Liver (tissue), 9 donors: ENCODE data around the gene ANKMY2. TPM values are rescaled to one million over a fixed set of nuclear protein-coding genes. Genes with fewer than 3 reads are reported as not detected.

Experiments
- DNase-seq: peaks from one replicate; pipeline ENCODE4 v3.0.0-alpha.2; 2017; ENCODE audit warnings: low spot score
- H3K27ac ChIP-seq, 2 donors: one replicate each; pipeline ENCODE4 v1.7.0; 2013; ENCODE audit warnings: inconsistent platforms in 2 of 2, low read length in 2 of 2, control low read depth in 1 of 2, low read depth in 1 of 2, mild to moderate bottlenecking in 1 of 2
- H3K27me3 ChIP-seq, 4 donors: one replicate each; pipeline versions ENCODE4 v1.6.1 to v1.7.0; 2013; ENCODE audit warnings: low read length in 3 of 4, inconsistent platforms in 1 of 4, mild to moderate bottlenecking in 1 of 4, moderate library complexity in 1 of 4; ENCODE audit not compliant: control insufficient read depth in 4 of 4, insufficient read depth in 4 of 4
- H3K36me3 ChIP-seq, 4 donors: one replicate each; pipeline versions ENCODE4 v1.6.1 to v1.7.0; 2013; ENCODE audit warnings: low read length in 3 of 4, mild to moderate bottlenecking in 3 of 4, low read depth in 1 of 4, moderate library complexity in 1 of 4; ENCODE audit not compliant: control insufficient read depth in 4 of 4, insufficient read depth in 3 of 4
- H3K4me1 ChIP-seq, 4 donors: one replicate each; pipeline versions ENCODE4 v1.6.1 to v1.7.0; 2013; ENCODE audit warnings: low read length in 3 of 4, mild to moderate bottlenecking in 3 of 4, moderate library complexity in 1 of 4; ENCODE audit not compliant: control insufficient read depth in 4 of 4, insufficient read depth in 4 of 4
- H3K4me3 ChIP-seq, 3 donors: one replicate each; pipeline versions ENCODE4 v1.6.1 to v1.7.0; 2013; ENCODE audit warnings: low read length in 3 of 3, control low read depth in 1 of 3, low read depth in 1 of 3, mild to moderate bottlenecking in 1 of 3
- H3K9ac ChIP-seq, 2 donors: one replicate each; pipeline ENCODE4 v1.7.0; 2013; ENCODE audit warnings: low read length in 2 of 2, mild to moderate bottlenecking in 2 of 2, moderate library complexity in 2 of 2, control low read depth in 1 of 2, low read depth in 1 of 2
- H3K9me3 ChIP-seq, 4 donors: one replicate each; pipeline versions ENCODE4 v1.6.1 to v1.7.0; 2013; ENCODE audit warnings: low read length in 3 of 4; ENCODE audit not compliant: control insufficient read depth in 4 of 4
- ATF3 ChIP-seq: IDR thresholded peaks from 2 replicates; pipeline ENCODE4 v1.6.1; 2016; ENCODE audit warnings: antibody characterized with exemption
- EGR1 ChIP-seq, 2 donors: IDR thresholded peaks; 2 replicates each; pipeline ENCODE4 v1.6.1; 2016 to 2018; ENCODE audit warnings: antibody characterized with exemption in 2 of 2, low read depth in 2 of 2
- FOXA2 ChIP-seq: IDR thresholded peaks from 2 replicates; pipeline ENCODE4 v1.6.1; 2016; ENCODE audit warnings: antibody characterized with exemption
- HNF4G ChIP-seq: IDR thresholded peaks from 2 replicates; pipeline ENCODE4 v1.6.1; 2016; ENCODE audit warnings: antibody characterized with exemption
- JUND ChIP-seq, 2 donors: IDR thresholded peaks; 2 replicates each; pipeline ENCODE4 v1.6.1; 2016; ENCODE audit warnings: antibody characterized with exemption in 2 of 2
- MAX ChIP-seq: IDR thresholded peaks from 2 replicates; pipeline ENCODE4 v1.6.1; 2016; ENCODE audit warnings: antibody characterized with exemption
- NR2F2 ChIP-seq: IDR thresholded peaks from 2 replicates; pipeline ENCODE4 v1.6.1; 2016; ENCODE audit warnings: antibody characterized with exemption
- RAD21 ChIP-seq, 2 donors: IDR thresholded peaks; 2 replicates each; pipeline ENCODE4 v1.6.1; 2016; ENCODE audit warnings: antibody characterized with exemption in 2 of 2, mild to moderate bottlenecking in 2 of 2
- SP1 ChIP-seq: IDR thresholded peaks from 2 replicates; pipeline ENCODE4 v1.6.1; 2018; ENCODE audit warnings: antibody characterized with exemption, mild to moderate bottlenecking
- TAF1 ChIP-seq: conservative IDR thresholded peaks from 2 replicates; pipeline ENCODE4 v1.6.1; 2016; ENCODE audit warnings: antibody characterized with exemption, mild to moderate bottlenecking
- YY1 ChIP-seq: IDR thresholded peaks from 2 replicates; pipeline ENCODE4 v1.6.1; 2016; ENCODE audit warnings: antibody characterized with exemption, mild to moderate bottlenecking
- WGBS: extraction: QIAGEN DNeasy Blood & Tissue Kit; methylation state at CpG from one replicate; pipeline ENCODE4 v1.1.7; 2013; 5-methylcytosine and 5-hydroxymethylcytosine counted together
- polyA plus RNA-seq, 2 donors: library from polyadenylated mRNA; stranded (reverse) in 1 of 2; unstranded in 1 of 2; fragments of 200-250 nt in 1 of 2; fragments of >200 nt in 1 of 2; fragmentation: Nextera tagmentation in 1 of 2; extraction: Ambion mirVana in 1 of 2; gene quantifications; one replicate each; pipeline versions ENCODE4 v1.2.1 to v1.2.3, GENCODE V29; 2013 to 2015
- total RNA-seq, 2 donors: library from RNA; depleted of rRNA; stranded (reverse); fragments of >200 nt; gene quantifications; one replicate each; pipeline ENCODE4 v1.2.3, GENCODE V29; 2014
- TF ChIP-seq, protein P1 (sequence below): IDR thresholded peaks from 2 replicates; pipeline ENCODE4 v1.6.1; 2016; ENCODE audit warnings: antibody characterized with exemption, mild to moderate bottlenecking
- TF ChIP-seq, protein P2 (sequence below): IDR thresholded peaks from 2 replicates; pipeline ENCODE4 v1.6.1; 2016; ENCODE audit warnings: antibody characterized with exemption
- donor health status: healthy.
- donor health status: healthy.
- donor health status: healthy.
- donor health status: healthy.
- donor health status: healthy.

ANKMY2 gene
- total and polyA plus RNA-seq, 4 donors, result 2.7 to 11.4 (median 5.4) TPM

DNA sequence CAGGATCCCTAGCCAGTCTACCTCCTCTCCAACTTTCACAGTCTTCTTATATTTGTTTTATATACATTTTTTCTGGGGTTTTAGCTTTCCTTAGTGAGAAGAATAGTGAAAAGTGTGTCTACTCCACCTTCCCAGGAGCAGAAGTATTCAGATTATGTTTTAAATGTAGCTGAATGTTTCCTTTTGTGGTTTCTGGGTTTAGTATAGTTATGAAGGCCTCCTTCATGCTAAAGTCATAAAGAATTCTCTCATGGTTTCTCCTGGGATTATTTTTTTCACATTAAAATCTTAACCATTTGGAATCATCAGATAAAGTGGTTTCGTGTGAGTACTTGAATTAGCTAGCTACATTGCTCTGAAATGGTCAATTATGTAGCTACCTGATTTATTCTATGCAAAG is 50.9 kb downstream of the ANKMY2 start:
- TF ChIP-seq TAF1, result no peak
- no peak for TF ChIP-seq NR2F2
- no peak for TF ChIP-seq SP1
- TF ChIP-seq YY1, result no peak
- TF ChIP-seq, protein P1, sequence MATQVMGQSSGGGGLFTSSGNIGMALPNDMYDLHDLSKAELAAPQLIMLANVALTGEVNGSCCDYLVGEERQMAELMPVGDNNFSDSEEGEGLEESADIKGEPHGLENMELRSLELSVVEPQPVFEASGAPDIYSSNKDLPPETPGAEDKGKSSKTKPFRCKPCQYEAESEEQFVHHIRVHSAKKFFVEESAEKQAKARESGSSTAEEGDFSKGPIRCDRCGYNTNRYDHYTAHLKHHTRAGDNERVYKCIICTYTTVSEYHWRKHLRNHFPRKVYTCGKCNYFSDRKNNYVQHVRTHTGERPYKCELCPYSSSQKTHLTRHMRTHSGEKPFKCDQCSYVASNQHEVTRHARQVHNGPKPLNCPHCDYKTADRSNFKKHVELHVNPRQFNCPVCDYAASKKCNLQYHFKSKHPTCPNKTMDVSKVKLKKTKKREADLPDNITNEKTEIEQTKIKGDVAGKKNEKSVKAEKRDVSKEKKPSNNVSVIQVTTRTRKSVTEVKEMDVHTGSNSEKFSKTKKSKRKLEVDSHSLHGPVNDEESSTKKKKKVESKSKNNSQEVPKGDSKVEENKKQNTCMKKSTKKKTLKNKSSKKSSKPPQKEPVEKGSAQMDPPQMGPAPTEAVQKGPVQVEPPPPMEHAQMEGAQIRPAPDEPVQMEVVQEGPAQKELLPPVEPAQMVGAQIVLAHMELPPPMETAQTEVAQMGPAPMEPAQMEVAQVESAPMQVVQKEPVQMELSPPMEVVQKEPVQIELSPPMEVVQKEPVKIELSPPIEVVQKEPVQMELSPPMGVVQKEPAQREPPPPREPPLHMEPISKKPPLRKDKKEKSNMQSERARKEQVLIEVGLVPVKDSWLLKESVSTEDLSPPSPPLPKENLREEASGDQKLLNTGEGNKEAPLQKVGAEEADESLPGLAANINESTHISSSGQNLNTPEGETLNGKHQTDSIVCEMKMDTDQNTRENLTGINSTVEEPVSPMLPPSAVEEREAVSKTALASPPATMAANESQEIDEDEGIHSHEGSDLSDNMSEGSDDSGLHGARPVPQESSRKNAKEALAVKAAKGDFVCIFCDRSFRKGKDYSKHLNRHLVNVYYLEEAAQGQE, result no peak
- no peak for TF ChIP-seq FOXA2
- no peak for TF ChIP-seq RAD21 (IDR thresholded peaks at IDR 0.05)
- no peak for TF ChIP-seq EGR1 (IDR thresholded peaks at IDR 0.05; ENCODE audit: low read depth in 2 of 2)
- Histone ChIP-seq H3K27ac (no peak overlapping the region), H3K27me3 (no peaks in the 10 kb centered on the region), H3K36me3 (peaks cover 0 to 7% (median 0%) of the 10 kb centered on the region in 4 donors), H3K9ac (no peak overlapping the region), H3K4me3 (no peak overlapping the region), H3K9me3 (no peaks in the 10 kb centered on the region), H3K4me1 (no peaks in the 10 kb centered on the region)
- no peak for DNase-seq
- WGBS, result 99% methylated on average over 1 of the region's 1 CpG

DNA sequence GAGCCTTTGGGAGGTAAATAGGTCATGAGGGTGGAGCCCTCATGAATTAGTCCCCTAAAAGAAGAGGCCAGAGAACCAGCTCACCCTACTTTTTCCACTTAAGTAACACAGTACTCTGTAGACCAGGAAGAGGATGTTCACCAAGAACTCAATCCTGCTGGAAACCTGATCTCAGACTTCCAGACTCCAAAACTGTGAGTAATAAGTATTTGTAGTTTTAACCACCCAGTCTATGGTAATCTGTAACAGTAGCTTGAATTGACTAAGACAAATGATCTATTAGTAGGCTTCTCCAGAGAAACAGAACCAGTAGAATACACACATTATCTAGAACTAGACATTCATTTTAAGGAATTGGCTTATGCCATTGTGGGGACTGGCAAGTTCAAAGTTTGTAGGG is 51.5 kb downstream of the ANKMY2 start:
- TF ChIP-seq MAX (no peak), JUND (IDR thresholded peaks at IDR 0.05) (no peak), TAF1 (no peak)
- TF ChIP-seq, protein P2, sequence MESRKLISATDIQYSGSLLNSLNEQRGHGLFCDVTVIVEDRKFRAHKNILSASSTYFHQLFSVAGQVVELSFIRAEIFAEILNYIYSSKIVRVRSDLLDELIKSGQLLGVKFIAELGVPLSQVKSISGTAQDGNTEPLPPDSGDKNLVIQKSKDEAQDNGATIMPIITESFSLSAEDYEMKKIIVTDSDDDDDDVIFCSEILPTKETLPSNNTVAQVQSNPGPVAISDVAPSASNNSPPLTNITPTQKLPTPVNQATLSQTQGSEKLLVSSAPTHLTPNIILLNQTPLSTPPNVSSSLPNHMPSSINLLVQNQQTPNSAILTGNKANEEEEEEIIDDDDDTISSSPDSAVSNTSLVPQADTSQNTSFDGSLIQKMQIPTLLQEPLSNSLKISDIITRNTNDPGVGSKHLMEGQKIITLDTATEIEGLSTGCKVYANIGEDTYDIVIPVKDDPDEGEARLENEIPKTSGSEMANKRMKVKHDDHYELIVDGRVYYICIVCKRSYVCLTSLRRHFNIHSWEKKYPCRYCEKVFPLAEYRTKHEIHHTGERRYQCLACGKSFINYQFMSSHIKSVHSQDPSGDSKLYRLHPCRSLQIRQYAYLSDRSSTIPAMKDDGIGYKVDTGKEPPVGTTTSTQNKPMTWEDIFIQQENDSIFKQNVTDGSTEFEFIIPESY, result no peak
- Histone ChIP-seq H3K27me3 (no peaks in the 10 kb centered on the region), H3K4me1 (no peaks in the 10 kb centered on the region), H3K36me3 (peaks cover 0 to 4% (median 0%) of the 10 kb centered on the region in 4 donors), H3K4me3 (no peak overlapping the region), H3K9ac (no peak overlapping the region), H3K9me3 (no peaks in the 10 kb centered on the region), H3K27ac (no peak overlapping the region)
- no peak for DNase-seq

GRCh38 chr7:16592395-16592794 is 53.2 kb downstream of the ANKMY2 start:
- TF ChIP-seq HNF4G (no peak), YY1 (no peak), ATF3 (no peak), NR2F2 (no peak), MAX (no peak), EGR1 (IDR thresholded peaks at IDR 0.05; ENCODE audit: low read depth in 2 of 2) (no peak), RAD21 (IDR thresholded peaks at IDR 0.05) (no peak)
- TF ChIP-seq, protein P2, result no peak
- H3K4me1 ChIP-seq, result no peaks in the 10 kb centered on the region
- 67% methylated on average over 3 of the region's 3 CpGs for WGBS
- H3K9ac ChIP-seq, result no peak overlapping the region
- H3K9me3 ChIP-seq, result no peaks in the 10 kb centered on the region
- no peak for DNase-seq
- no peak overlapping the region for H3K4me3 ChIP-seq
- H3K27me3 ChIP-seq, result no peaks in the 10 kb centered on the region
- no peak overlapping the region for H3K27ac ChIP-seq
- no peaks in the 10 kb centered on the region for H3K36me3 ChIP-seq
